GM21737 (cell line): ENCODE results near the gene RAD23B.

Experiments used
- ATAC-seq: cut with Tn5 transposase; IDR thresholded peaks from one replicate; pipeline ENCODE4 v1.9.1; 2021; ENCODE audit warnings: mild to moderate bottlenecking, moderate library complexity; ENCODE audit not compliant: unreplicated experiment

RAD23B gene

DNA sequence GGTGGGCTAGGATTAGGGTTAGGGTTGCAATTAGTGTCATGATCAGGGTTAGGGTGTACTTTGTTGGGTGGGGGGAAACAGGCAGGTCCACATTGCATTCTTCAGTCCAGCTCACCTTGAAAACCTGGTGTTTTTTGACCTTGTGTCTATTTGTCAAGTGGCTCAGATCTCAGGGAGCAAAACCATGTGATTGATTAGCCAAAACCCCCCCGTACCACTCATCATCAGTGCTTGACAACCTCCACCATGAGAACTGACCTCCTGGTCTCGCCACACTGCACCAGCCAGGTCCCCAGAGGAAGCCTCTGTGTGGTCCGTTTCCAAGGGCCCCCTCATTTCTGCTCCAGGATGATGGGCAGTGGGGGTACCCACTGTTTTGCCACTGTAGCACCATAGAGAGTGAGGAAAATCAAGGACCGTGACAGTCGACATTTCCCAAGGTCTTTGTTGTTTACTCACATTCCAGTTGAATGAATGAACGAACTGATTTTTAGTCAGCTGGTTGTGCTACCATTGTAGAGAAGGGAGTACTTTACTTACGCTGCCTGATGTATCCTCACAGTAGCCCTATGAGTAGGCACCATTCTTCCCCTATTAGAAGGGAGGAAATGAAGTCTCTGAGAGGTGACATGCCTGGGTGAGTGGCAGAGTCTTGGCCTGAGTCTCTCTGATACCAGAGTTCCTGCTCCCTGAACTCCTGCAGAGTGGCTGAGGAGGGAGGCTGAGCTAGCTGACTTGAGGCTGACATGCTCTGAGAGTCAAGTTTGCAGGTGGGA is 84.8 kb downstream of the RAD23B start:
- ATAC-seq, result no peak

DNA sequence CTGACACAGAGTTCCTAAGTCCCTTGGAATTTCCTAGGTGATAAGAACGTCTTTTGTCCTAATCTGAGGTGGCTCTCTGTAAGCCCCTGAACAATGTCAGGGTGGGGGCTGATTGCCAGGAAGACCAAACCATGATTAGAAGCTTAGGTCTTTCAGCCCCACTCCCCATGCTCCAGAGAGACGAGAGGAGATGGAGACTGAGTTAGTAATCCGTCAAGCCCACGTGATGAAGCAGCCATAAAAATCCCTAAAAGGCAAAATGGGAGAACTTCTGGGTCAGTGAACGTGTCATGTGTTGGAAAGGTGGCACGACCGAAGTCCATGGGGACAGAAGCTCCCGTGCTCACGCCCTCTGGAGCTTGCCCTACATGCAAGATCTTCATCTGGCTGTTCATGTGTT is 85.6 kb downstream of the RAD23B start:
- no peak for ATAC-seq

DNA sequence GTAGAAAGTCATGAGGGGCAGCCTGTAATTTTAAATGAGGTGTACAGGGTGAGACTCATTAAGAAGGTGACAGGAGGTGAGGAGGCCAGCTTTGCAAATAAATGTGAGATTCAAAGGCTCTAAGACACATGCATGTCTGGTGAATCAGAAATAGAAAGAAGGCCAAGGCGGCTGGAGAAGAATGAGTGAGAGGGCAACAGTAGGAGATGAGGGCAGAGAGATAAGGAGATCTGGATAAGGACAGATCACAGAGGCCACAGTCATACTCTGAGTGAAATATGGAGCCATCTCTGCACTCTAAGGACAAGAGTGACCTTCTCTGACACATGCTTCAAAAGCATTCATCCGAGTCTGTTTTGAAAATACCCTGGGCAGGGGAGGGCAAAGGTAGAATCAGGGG is 90.7 kb downstream of the RAD23B start:
- ATAC-seq, result no peak

DNA sequence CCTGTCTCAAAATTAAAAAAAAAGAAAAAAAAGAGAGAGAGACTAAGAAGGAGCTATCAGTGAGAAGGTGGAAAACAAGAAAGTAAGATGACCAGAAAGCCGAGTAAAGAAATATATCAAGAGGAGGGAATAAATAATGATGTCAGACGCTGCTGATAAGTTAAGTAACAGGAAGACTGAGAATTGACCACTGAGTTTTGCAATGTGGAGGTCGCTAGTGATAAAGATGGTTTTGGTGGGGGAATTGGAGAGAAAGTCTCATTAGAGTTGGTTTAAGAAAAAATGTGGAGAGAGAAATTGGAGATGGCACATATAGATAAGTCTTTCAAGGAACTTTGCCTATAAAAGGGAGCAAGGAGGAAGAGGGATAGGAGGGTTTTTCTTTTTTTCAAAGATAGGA is 91.9 kb downstream of the RAD23B start:
- ATAC-seq, result no peak

DNA sequence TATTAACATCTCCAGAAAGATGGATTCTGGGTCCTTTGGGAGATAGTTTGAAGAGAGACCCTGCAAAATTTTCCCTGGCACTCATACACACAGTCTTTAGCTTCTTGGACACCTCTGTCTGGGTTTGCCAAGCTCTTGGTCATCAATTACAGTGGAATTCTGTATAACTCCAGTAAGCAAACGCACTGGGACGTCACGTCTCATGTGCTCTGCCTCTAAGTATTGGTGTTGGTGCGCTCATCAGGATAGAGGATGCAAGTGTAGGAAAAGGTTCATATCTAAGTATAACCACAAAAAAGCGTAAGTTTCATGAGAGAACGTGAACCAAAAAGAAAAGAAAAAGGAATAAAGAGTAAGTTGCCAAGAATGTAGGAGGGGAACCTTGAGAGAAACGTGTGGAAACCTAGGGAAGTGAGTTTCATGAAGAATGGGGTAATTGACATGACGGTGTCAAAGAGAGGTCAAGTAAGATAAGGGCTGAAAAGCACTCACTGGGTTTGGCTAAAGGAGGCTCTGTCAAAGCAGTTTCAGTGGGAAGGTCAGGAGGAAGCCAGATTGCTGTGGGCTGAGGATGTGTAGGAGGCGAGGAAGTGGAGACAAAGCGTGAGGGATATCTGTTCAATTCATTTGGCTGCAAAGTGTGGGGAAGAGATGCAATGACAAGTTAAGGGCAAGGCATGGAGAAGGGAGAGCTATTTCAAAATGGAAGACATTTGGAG is 92.7 kb downstream of the RAD23B start:
- ATAC-seq, result no peak

DNA sequence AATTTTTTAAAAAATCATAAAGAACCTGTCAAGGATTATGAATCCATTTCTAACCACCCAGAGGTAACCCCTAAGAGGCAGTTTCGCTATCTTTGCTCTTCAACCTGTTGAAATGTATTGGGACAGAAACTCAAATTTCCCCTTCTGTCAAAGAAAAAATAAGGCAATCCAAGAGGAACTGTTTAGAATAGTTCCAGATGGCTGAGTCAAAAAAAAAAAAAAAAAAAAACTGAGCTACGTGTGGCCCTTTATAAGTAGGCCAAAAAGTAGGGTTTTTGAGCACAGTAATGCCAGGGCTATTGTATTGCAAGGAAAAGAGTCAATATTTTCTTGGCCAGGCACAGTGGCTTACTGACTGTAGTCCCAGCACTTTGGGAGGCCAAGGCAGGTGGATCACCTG is 94.9 kb downstream of the RAD23B start:
- ATAC-seq, result no peak
